ENCODE results near the gene GRIK5. TPM values are rescaled to one million over a fixed set of nuclear protein-coding genes. Genes with fewer than 3 reads are reported as not detected.

The GRIK5 gene
- total and polyA plus RNA-seq, 4 donors = 0.09 to 0.42 (median 0.17) TPM; not detected in 1

DNA sequence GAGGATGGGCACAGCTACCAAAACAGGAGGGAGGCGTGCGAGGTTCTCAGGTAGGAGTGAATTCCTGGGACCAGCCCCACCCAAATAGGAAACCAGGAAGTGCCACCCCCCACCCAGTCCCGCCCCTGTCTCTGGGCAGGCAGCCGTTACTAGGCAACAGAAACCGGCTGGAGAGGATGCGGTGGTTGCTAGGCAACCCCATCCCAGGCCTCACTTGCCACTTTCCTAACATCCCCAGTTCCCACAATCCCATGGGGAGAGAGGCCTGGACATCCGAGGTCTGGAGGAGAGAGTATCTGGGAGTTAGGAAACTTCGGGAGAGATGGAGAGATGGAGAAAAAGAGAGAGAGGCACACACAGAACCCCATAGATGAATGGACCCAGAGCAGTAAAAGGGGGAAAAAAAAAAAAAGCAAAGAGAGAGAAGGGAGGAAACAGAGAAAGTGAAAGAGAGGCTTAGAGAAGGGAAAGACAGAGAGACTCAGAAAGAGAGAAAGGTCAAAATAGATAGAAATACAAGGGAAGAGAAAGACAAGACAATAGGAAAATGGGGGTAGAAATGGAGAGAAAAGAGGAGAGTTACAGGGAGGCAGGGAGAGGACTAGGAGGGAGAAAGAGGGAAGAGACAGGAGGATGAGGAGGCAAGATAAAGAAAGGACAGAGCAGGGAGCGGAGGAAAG, 3.8 kb downstream of the GRIK5 start:
- Histone ChIP-seq H3K9ac (ENCODE audit: low read depth in 1 of 2, low read length in 2 of 2) (no peak overlapping the region), H3K9me3 (ENCODE audit: control insufficient read depth in 4 of 4, low read length in 3 of 4) (no peaks in the 10 kb centered on the region), H3K36me3 (ENCODE audit: control insufficient read depth in 4 of 4, insufficient read depth in 3 of 4, low read depth in 1 of 4, low read length in 3 of 4) (no peaks in the 10 kb centered on the region), H3K4me1 (ENCODE audit: control insufficient read depth in 4 of 4, insufficient read depth in 4 of 4, low read length in 3 of 4) (no peaks in the 10 kb centered on the region), H3K27ac (ENCODE audit: low read depth in 1 of 2, low read length in 2 of 2) (no peak overlapping the region), H3K27me3 (ENCODE audit: control insufficient read depth in 4 of 4, insufficient read depth in 4 of 4, low read length in 3 of 4) (peaks cover 0 to 8% (median 2%) of the 10 kb centered on the region in 4 donors), H3K4me3 (ENCODE audit: low read depth in 1 of 3, low read length in 3 of 3) (no peak overlapping the region)
- TF ChIP-seq, protein P1, sequence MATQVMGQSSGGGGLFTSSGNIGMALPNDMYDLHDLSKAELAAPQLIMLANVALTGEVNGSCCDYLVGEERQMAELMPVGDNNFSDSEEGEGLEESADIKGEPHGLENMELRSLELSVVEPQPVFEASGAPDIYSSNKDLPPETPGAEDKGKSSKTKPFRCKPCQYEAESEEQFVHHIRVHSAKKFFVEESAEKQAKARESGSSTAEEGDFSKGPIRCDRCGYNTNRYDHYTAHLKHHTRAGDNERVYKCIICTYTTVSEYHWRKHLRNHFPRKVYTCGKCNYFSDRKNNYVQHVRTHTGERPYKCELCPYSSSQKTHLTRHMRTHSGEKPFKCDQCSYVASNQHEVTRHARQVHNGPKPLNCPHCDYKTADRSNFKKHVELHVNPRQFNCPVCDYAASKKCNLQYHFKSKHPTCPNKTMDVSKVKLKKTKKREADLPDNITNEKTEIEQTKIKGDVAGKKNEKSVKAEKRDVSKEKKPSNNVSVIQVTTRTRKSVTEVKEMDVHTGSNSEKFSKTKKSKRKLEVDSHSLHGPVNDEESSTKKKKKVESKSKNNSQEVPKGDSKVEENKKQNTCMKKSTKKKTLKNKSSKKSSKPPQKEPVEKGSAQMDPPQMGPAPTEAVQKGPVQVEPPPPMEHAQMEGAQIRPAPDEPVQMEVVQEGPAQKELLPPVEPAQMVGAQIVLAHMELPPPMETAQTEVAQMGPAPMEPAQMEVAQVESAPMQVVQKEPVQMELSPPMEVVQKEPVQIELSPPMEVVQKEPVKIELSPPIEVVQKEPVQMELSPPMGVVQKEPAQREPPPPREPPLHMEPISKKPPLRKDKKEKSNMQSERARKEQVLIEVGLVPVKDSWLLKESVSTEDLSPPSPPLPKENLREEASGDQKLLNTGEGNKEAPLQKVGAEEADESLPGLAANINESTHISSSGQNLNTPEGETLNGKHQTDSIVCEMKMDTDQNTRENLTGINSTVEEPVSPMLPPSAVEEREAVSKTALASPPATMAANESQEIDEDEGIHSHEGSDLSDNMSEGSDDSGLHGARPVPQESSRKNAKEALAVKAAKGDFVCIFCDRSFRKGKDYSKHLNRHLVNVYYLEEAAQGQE (IDR thresholded peaks at IDR 0.05) = no peak
- TF ChIP-seq SP1 (IDR thresholded peaks at IDR 0.05) (no peak), RXRA (IDR thresholded peaks at IDR 0.05) (no peak), HNF4G (IDR thresholded peaks at IDR 0.05) (no peak), GABPA (IDR thresholded peaks at IDR 0.05 in 1 of 2, conservative IDR thresholded peaks at IDR 0.05 in 1 of 2) (no peak), NR2F2 (IDR thresholded peaks at IDR 0.05) (no peak), EGR1 (IDR thresholded peaks at IDR 0.05; ENCODE audit: low read depth in 2 of 2) (no peak), FOXA1 (IDR thresholded peaks at IDR 0.05) (no peak), TAF1 (conservative IDR thresholded peaks at IDR 0.05) (no peak)
- TF ChIP-seq, protein P2, sequence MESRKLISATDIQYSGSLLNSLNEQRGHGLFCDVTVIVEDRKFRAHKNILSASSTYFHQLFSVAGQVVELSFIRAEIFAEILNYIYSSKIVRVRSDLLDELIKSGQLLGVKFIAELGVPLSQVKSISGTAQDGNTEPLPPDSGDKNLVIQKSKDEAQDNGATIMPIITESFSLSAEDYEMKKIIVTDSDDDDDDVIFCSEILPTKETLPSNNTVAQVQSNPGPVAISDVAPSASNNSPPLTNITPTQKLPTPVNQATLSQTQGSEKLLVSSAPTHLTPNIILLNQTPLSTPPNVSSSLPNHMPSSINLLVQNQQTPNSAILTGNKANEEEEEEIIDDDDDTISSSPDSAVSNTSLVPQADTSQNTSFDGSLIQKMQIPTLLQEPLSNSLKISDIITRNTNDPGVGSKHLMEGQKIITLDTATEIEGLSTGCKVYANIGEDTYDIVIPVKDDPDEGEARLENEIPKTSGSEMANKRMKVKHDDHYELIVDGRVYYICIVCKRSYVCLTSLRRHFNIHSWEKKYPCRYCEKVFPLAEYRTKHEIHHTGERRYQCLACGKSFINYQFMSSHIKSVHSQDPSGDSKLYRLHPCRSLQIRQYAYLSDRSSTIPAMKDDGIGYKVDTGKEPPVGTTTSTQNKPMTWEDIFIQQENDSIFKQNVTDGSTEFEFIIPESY (IDR thresholded peaks at IDR 0.05) = no peak
- TF ChIP-seq, protein P3, sequence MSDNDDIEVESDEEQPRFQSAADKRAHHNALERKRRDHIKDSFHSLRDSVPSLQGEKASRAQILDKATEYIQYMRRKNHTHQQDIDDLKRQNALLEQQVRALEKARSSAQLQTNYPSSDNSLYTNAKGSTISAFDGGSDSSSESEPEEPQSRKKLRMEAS (IDR thresholded peaks at IDR 0.05) = no peak
- TF ChIP-seq, protein P4, sequence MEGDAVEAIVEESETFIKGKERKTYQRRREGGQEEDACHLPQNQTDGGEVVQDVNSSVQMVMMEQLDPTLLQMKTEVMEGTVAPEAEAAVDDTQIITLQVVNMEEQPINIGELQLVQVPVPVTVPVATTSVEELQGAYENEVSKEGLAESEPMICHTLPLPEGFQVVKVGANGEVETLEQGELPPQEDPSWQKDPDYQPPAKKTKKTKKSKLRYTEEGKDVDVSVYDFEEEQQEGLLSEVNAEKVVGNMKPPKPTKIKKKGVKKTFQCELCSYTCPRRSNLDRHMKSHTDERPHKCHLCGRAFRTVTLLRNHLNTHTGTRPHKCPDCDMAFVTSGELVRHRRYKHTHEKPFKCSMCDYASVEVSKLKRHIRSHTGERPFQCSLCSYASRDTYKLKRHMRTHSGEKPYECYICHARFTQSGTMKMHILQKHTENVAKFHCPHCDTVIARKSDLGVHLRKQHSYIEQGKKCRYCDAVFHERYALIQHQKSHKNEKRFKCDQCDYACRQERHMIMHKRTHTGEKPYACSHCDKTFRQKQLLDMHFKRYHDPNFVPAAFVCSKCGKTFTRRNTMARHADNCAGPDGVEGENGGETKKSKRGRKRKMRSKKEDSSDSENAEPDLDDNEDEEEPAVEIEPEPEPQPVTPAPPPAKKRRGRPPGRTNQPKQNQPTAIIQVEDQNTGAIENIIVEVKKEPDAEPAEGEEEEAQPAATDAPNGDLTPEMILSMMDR (IDR thresholded peaks at IDR 0.05; ENCODE audit: low read depth, low read length, missing input control) = no peak
- WGBS = 43% methylated on average over 9 of the region's 9 CpGs
- no peak for DNase-seq (ENCODE audit: low spot score)

DNA sequence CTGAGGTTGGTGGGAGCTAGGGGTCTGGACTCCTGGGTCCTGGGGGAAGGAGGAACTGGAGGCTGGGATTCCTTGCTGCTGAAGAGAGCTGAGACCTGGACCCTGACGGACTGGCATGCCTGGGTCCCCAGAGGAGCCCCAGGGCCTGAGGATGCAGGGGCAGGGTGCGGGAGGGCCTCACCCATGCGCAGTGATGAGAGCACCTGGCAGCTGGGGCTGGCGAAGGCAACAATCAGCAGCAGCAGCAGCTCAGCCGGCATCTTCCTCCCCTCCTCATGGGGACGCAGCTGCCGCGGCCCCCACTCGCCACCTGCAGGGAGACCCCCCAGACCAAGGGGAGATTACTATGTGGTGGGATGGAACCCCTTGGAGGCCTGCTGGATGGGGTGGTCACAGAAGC, 4.5 kb downstream of the GRIK5 start:
- peaks cover 0 to 8% (median 2%) of the 10 kb centered on the region in 4 donors for H3K27me3 ChIP-seq (ENCODE audit: control insufficient read depth in 4 of 4, insufficient read depth in 4 of 4, low read length in 3 of 4)
- 89% methylated on average over 9 of the region's 9 CpGs for WGBS
- TF ChIP-seq, protein P4 (IDR thresholded peaks at IDR 0.05; ENCODE audit: low read depth, low read length, missing input control) = no peak
- TF ChIP-seq NR2F2 (IDR thresholded peaks at IDR 0.05) (no peak), HNF4A (conservative IDR thresholded peaks at IDR 0.05) (no peak), JUND (IDR thresholded peaks at IDR 0.05) (no peak), GABPA (IDR thresholded peaks at IDR 0.05 in 1 of 2, conservative IDR thresholded peaks at IDR 0.05 in 1 of 2) (no peak), RXRA (IDR thresholded peaks at IDR 0.05) (no peak), HNF4G (IDR thresholded peaks at IDR 0.05) (no peak)
- TF ChIP-seq, protein P3 (IDR thresholded peaks at IDR 0.05) = no peak
- TF ChIP-seq, protein P5, sequence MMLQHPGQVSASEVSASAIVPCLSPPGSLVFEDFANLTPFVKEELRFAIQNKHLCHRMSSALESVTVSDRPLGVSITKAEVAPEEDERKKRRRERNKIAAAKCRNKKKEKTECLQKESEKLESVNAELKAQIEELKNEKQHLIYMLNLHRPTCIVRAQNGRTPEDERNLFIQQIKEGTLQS (IDR thresholded peaks at IDR 0.05) = no peak
- TF ChIP-seq, protein P2 (IDR thresholded peaks at IDR 0.05) = no peak

More for the DNA sequence above, 4.5 kb downstream of the GRIK5 start:
- Histone ChIP-seq H3K36me3 (ENCODE audit: control insufficient read depth in 4 of 4, insufficient read depth in 3 of 4, low read depth in 1 of 4, low read length in 3 of 4) (no peaks in the 10 kb centered on the region), H3K9ac (ENCODE audit: low read depth in 1 of 2, low read length in 2 of 2) (no peak overlapping the region), H3K4me1 (ENCODE audit: control insufficient read depth in 4 of 4, insufficient read depth in 4 of 4, low read length in 3 of 4) (no peaks in the 10 kb centered on the region), H3K4me3 (ENCODE audit: low read depth in 1 of 3, low read length in 3 of 3) (no peak overlapping the region), H3K27ac (ENCODE audit: low read depth in 1 of 2, low read length in 2 of 2) (no peak overlapping the region), H3K9me3 (ENCODE audit: control insufficient read depth in 4 of 4, low read length in 3 of 4) (no peaks in the 10 kb centered on the region)
- DNase-seq (ENCODE audit: low spot score) = no peak

Data from liver (tissue), 9 donors.